Activated CD8-positive, alpha-beta memory T cell treated with anti-CD3 and anti-CD28 coated beads, Interleukin-2, amount 50 U/mL, for 1 hour (primary cell): Measurements from ENCODE around the gene MYO1B.

ENCODE experiments used
- DNase-seq: peaks from one replicate; pipeline ENCODE4 v3.0.0-alpha.2; 2020; ENCODE audit errors: extremely low read depth

Gene MYO1B

GRCh38 chr2:191298306-191298705, 53.1 kb downstream of the MYO1B start:
- DNase-seq: no peak

- no peak for DNase-seq
Measured at GRCh38 chr2:191299010-191299409, 53.8 kb downstream of the MYO1B start.

- no peak for DNase-seq
Measured at GRCh38 chr2:191299866-191300265, 54.7 kb downstream of the MYO1B start.

GRCh38 chr2:191301971-191302370, 56.8 kb downstream of the MYO1B start:
- DNase-seq: no peak

GRCh38 chr2:191302459-191303139, 57.4 kb downstream of the MYO1B start:
- no peak for DNase-seq

- no peak for DNase-seq
Measured at GRCh38 chr2:191303140-191304005, 58.2 kb downstream of the MYO1B start.

GRCh38 chr2:191304939-191305875, 60.0 kb downstream of the MYO1B start:
- no peak for DNase-seq

GRCh38 chr2:191308026-191308425, 62.8 kb downstream of the MYO1B start:
- DNase-seq: no peak

- DNase-seq: no peak
Measured at GRCh38 chr2:191311156-191311555, 66.0 kb downstream of the MYO1B start.

GRCh38 chr2:191311627-191312026, 66.4 kb downstream of the MYO1B start:
- DNase-seq: no peak

GRCh38 chr2:191312163-191312562, 67.0 kb downstream of the MYO1B start:
- DNase-seq: no peak

- DNase-seq: no peak
Measured at GRCh38 chr2:191312662-191313061, 67.5 kb downstream of the MYO1B start.

GRCh38 chr2:191314697-191315364, 69.6 kb downstream of the MYO1B start:
- no peak for DNase-seq

- DNase-seq: no peak
Measured at GRCh38 chr2:191315365-191315752, 70.2 kb downstream of the MYO1B start.

- DNase-seq: no peak
Measured at GRCh38 chr2:191316246-191316994, 71.2 kb downstream of the MYO1B start.

GRCh38 chr2:191318037-191318728, 73.0 kb downstream of the MYO1B start:
- no peak for DNase-seq

- DNase-seq: no peak
Measured at GRCh38 chr2:191318729-191319078, 73.5 kb downstream of the MYO1B start.

GRCh38 chr2:191319186-191319585, 74.0 kb downstream of the MYO1B start:
- DNase-seq: no peak

GRCh38 chr2:191320881-191321280, 75.7 kb downstream of the MYO1B start:
- DNase-seq: no peak
